ENCODE measurements around the gene CFTR.
"Not testable (repeated sequence)": the region's sequence is repeated elsewhere in the genome, so short reads cannot be mapped to it uniquely, and the experiment has no call there.

The CFTR gene

GRCh38 chr7:117479225-117480054 lies at the start of gene CFTR:
CFTR (plus strand) TSS chr7:117480025; CDS start chr7:117480095, 70 bp downstream.
- DNase-seq (ENCODE audit: low read depth in 3 of 3, low spot score in 1 of 3), result no peak

- DNase-seq (ENCODE audit: low read depth in 3 of 3, low spot score in 1 of 3), result no peak
These were observed 44.3 kb upstream of the CFTR start for GRCh38 chr7:117435475-117436043.

GRCh38 chr7:117444646-117445045 lies 35.2 kb upstream of the CFTR start:
- DNase-seq (ENCODE audit: low read depth in 3 of 3, low spot score in 1 of 3), result no peak

- no peak for DNase-seq (ENCODE audit: low read depth in 3 of 3, low spot score in 1 of 3)
These were observed 34.6 kb upstream of the CFTR start for GRCh38 chr7:117445206-117445605.

GRCh38 chr7:117446220-117446815 lies 33.5 kb upstream of the CFTR start:
- no peak for DNase-seq (ENCODE audit: low read depth in 3 of 3, low spot score in 1 of 3)

- DNase-seq (ENCODE audit: low read depth in 3 of 3, low spot score in 1 of 3), result no peak
These were observed 31.2 kb upstream of the CFTR start for GRCh38 chr7:117448655-117449054.

GRCh38 chr7:117458977-117459583 lies 20.7 kb upstream of the CFTR start:
- no peak for DNase-seq (ENCODE audit: low read depth in 3 of 3, low spot score in 1 of 3)

- DNase-seq (ENCODE audit: low read depth in 3 of 3, low spot score in 1 of 3), result no peak
These were observed 20.1 kb upstream of the CFTR start for GRCh38 chr7:117459735-117460134.

GRCh38 chr7:117460815-117461214 lies 19.0 kb upstream of the CFTR start:
- DNase-seq (ENCODE audit: low read depth in 3 of 3, low spot score in 1 of 3), result not testable (repeated sequence)

- DNase-seq (ENCODE audit: low read depth in 3 of 3, low spot score in 1 of 3), result no peak
These were observed 11.7 kb upstream of the CFTR start for GRCh38 chr7:117468174-117468573.

GRCh38 chr7:117470777-117471176 lies 9.0 kb upstream of the CFTR start:
- DNase-seq (ENCODE audit: low read depth in 3 of 3, low spot score in 1 of 3), result no peak

- no peak for DNase-seq (ENCODE audit: low read depth in 3 of 3, low spot score in 1 of 3)
These were observed 7.5 kb upstream of the CFTR start for GRCh38 chr7:117472335-117472734.

GRCh38 chr7:117476557-117477215 lies 3.1 kb upstream of the CFTR start:
- no peak for DNase-seq (ENCODE audit: low read depth in 3 of 3, low spot score in 1 of 3)

GRCh38 chr7:117478836-117479224 lies 995 bp upstream of the CFTR start:
- DNase-seq (ENCODE audit: low read depth in 3 of 3, low spot score in 1 of 3), result no peak

- no peak for DNase-seq (ENCODE audit: low read depth in 3 of 3, low spot score in 1 of 3)
These were observed 184 bp downstream of the CFTR start for GRCh38 chr7:117480055-117480362.

GRCh38 chr7:117480978-117481377 lies 1.2 kb downstream of the CFTR start:
- DNase-seq (ENCODE audit: low read depth in 3 of 3, low spot score in 1 of 3), result no peak

- no peak for DNase-seq (ENCODE audit: low read depth in 3 of 3, low spot score in 1 of 3)
These were observed 5.3 kb downstream of the CFTR start for GRCh38 chr7:117485118-117485620.

- no peak for DNase-seq (ENCODE audit: low read depth in 3 of 3, low spot score in 1 of 3)
These were observed 9.2 kb downstream of the CFTR start for GRCh38 chr7:117489016-117489415.

GRCh38 chr7:117489430-117489829 lies 9.6 kb downstream of the CFTR start:
- DNase-seq (ENCODE audit: low read depth in 3 of 3, low spot score in 1 of 3), result no peak

GRCh38 chr7:117489911-117490310 lies 10.1 kb downstream of the CFTR start:
- no peak for DNase-seq (ENCODE audit: low read depth in 3 of 3, low spot score in 1 of 3)

GRCh38 chr7:117492649-117493048 lies 12.8 kb downstream of the CFTR start:
- no peak for DNase-seq (ENCODE audit: low read depth in 3 of 3, low spot score in 1 of 3)
